H7 (cell line): ENCODE data around the gene JRKL. TPM values are rescaled to one million over a fixed set of nuclear protein-coding genes. Genes with fewer than 3 reads are reported as not detected.

Source experiments
- DNase-seq: peaks from one replicate; pipeline ENCODE4 v3.0.0; 2012
- H3K27me3 ChIP-seq: 2 replicates; pipeline ENCODE4 v1.6.0; 2011; ENCODE audit warnings: mild to moderate bottlenecking, low read length; ENCODE audit not compliant: control insufficient read depth, insufficient read depth
- H3K36me3 ChIP-seq: replicated peaks from 2 replicates; pipeline ENCODE4 v1.5.1; 2011; ENCODE audit warnings: low read length; ENCODE audit not compliant: control insufficient read depth, insufficient read depth
- H3K4me3 ChIP-seq: 2 replicates; pipeline ENCODE4 v1.5.1; 2011; ENCODE audit warnings: low read depth, mild to moderate bottlenecking, control low read depth, low read length, moderate library complexity; ENCODE audit not compliant: insufficient read depth
- total RNA-seq: library from RNA; depleted of rRNA; stranded (reverse); fragments of >200 nt; shearing (Covaris generic); gene quantifications from 2 replicates; pipeline ENCODE4 v1.2.3, GENCODE V29; 2014; rRNA removed

Gene JRKL
- total RNA-seq = 3.8 TPM in 2 replicates

GRCh38 chr11:96389720-96390487 lies at the start of gene JRKL, which contains the start of gene CCDC82:
JRKL (plus strand) TSS chr11:96390013; CDS start chr11:96390650, 637 bp downstream.
CCDC82 (minus strand) TSS chr11:96389912; CDS start chr11:96384747, 5,165 bp downstream.
- Histone ChIP-seq H3K36me3 (no peaks in the 10 kb centered on the region), H3K4me3 (peak within 1 kb of the TSS; percentile 82), H3K27me3 (no peaks in the 10 kb centered on the region)
- DNase-seq = peak; percentile 94

- H3K4me3 ChIP-seq = no peak overlapping the region
Observed at GRCh38 chr11:96340555-96340885, 49.3 kb upstream of the JRKL start.

GRCh38 chr11:96341211-96342013 lies 48.4 kb upstream of the JRKL start:
- Histone ChIP-seq H3K4me3 (peak overlapping the region; percentile 70), H3K27me3 (0 out of 2 replicates have a peak, but pooled peaks cover 4% of the 10 kb centered on the region), H3K36me3 (no peaks in the 10 kb centered on the region)
- DNase-seq = peak; percentile 57

More at GRCh38 chr11:96340555-96340885, 49.3 kb upstream of the JRKL start:
- no peak for DNase-seq
- H3K27me3 ChIP-seq = 0 out of 2 replicates have a peak, but pooled peaks cover 4% of the 10 kb centered on the region
- no peaks in the 10 kb centered on the region for H3K36me3 ChIP-seq

GRCh38 chr11:96342014-96342960 lies 47.5 kb upstream of the JRKL start:
- no peak for DNase-seq
- H3K36me3 ChIP-seq = no peaks in the 10 kb centered on the region
- peak overlapping the region; percentile 70 for H3K4me3 ChIP-seq
- H3K27me3 ChIP-seq = 0 out of 2 replicates have a peak, but pooled peaks cover 4% of the 10 kb centered on the region

GRCh38 chr11:96342961-96343711 lies 46.7 kb upstream of the JRKL start, which contains the start of gene MAML2:
MAML2 (minus strand) TSS chr11:96343195; CDS start chr11:96341895, 1,300 bp downstream.
- Histone ChIP-seq H3K27me3 (0 out of 2 replicates have a peak, but pooled peaks cover 4% of the 10 kb centered on the region), H3K36me3 (no peaks in the 10 kb centered on the region), H3K4me3 (peak within 1 kb of the TSS; percentile 70)
- DNase-seq = peak; percentile 92

GRCh38 chr11:96356848-96357247 lies 33.0 kb upstream of the JRKL start:
- no peak for DNase-seq
- Histone ChIP-seq H3K4me3 (no peak overlapping the region), H3K27me3 (no peaks in the 10 kb centered on the region), H3K36me3 (peaks cover 1% of the 10 kb centered on the region)

- peaks cover 1% of the 10 kb centered on the region for H3K36me3 ChIP-seq
- no peak overlapping the region for H3K4me3 ChIP-seq
- DNase-seq = no peak
- no peaks in the 10 kb centered on the region for H3K27me3 ChIP-seq
Observed at GRCh38 chr11:96357794-96358193, 32.0 kb upstream of the JRKL start.

GRCh38 chr11:96358321-96358720 lies 31.5 kb upstream of the JRKL start:
- H3K4me3 ChIP-seq = no peak overlapping the region
- DNase-seq = no peak
- H3K36me3 ChIP-seq = peaks cover 1% of the 10 kb centered on the region
- H3K27me3 ChIP-seq = no peaks in the 10 kb centered on the region

GRCh38 chr11:96361778-96362177 lies 28.0 kb upstream of the JRKL start:
- Histone ChIP-seq H3K36me3 (peaks cover 1% of the 10 kb centered on the region), H3K27me3 (no peaks in the 10 kb centered on the region), H3K4me3 (no peak overlapping the region)
- DNase-seq = no peak

GRCh38 chr11:96365493-96365892 lies 24.3 kb upstream of the JRKL start:
- H3K27me3 ChIP-seq = no peaks in the 10 kb centered on the region
- H3K4me3 ChIP-seq = no peak overlapping the region
- DNase-seq = no peak
- H3K36me3 ChIP-seq = no peaks in the 10 kb centered on the region; the same call in 1 of the 2 replicates

GRCh38 chr11:96366024-96366423 lies 23.8 kb upstream of the JRKL start:
- Histone ChIP-seq H3K36me3 (no peaks in the 10 kb centered on the region; the same call in 1 of the 2 replicates), H3K27me3 (no peaks in the 10 kb centered on the region), H3K4me3 (no peak overlapping the region)
- DNase-seq = no peak

GRCh38 chr11:96367342-96367741 lies 22.5 kb upstream of the JRKL start:
- DNase-seq = no peak
- no peaks in the 10 kb centered on the region; the same call in 1 of the 2 replicates for H3K36me3 ChIP-seq
- H3K4me3 ChIP-seq = no peak overlapping the region
- H3K27me3 ChIP-seq = no peaks in the 10 kb centered on the region

- Histone ChIP-seq H3K27me3 (no peaks in the 10 kb centered on the region), H3K36me3 (no peaks in the 10 kb centered on the region; the same call in 1 of the 2 replicates), H3K4me3 (no peak overlapping the region)
- DNase-seq = no peak
Observed at GRCh38 chr11:96373826-96374225, 16.0 kb upstream of the JRKL start.
